ENCODE results near the gene TRPC1. TPM values are rescaled to one million over a fixed set of nuclear protein-coding genes. Genes with fewer than 3 reads are reported as not detected.

The TRPC1 gene
- total RNA-seq, 1 donor from 2014 or later, result 1.7 TPM

DNA sequence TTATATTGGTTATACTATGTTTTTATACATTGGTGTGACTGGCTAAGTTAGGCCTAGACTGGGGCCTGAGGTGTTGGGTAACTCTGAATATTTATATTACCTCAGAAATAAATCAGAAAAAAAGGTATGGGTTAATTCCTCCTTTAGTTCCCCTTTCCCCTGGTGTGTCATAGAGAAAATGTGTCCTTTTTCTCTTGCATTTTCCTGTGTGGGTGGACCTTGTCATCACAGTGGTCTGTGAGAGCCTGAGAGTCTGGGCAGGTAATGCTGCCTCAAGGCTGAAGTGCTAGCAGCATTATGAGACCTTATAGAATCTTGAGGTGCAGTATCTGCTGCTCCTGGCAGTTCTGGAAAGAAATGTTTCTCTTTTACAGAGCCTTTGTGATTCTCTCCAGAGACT, 95.3 kb downstream of the TRPC1 start:
- H3K4me3 Mint-ChIP-seq, result no peak overlapping the region
- H3K4me1 Mint-ChIP-seq, result no peaks in the 10 kb centered on the region
- no peaks in the 10 kb centered on the region for H3K9me3 Mint-ChIP-seq
- no peaks in the 10 kb centered on the region for H3K36me3 Mint-ChIP-seq (ENCODE audit: low read depth)
- H3K27me3 Mint-ChIP-seq, result peaks cover 23% of the 10 kb centered on the region
- no peak for DNase-seq
- intact Hi-C loops (cut with micrococcal nuclease), result no loop called here
- no peak overlapping the region for H3K27ac Mint-ChIP-seq

DNA sequence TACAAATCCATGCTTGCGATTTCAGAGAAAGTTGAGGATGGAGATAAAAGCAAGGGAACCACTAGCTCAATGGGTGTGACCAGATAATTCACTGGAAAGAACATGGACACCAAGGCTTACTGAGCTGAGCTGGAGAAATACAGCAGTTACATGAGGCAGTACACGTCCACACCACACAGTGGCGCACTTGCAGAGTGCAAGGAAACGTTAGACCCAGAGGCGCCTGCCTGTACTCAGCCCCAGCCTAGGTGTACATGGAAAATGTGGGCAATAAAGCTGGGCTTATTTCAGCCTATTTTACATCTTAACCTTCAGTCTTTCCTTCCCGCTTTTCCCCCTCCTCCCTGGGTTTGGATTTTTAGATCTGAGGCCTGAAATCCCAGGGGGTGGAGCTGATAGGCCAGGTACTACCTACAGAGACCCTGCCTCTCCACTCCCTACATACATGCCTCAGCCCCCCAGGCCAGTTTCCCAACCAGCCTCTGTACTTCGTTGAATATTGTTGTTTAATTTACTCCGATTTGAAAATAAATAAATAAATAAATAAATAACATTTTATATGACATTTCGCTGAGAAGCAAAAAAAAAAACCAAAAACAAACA, 105.0 kb downstream of the TRPC1 start:
- Mint-ChIP-seq H3K4me3 (no peak overlapping the region), H3K9me3 (no peaks in the 10 kb centered on the region), H3K36me3 (ENCODE audit: low read depth) (no peaks in the 10 kb centered on the region), H3K4me1 (no peaks in the 10 kb centered on the region), H3K27ac (no peak overlapping the region), H3K27me3 (peaks cover 12% of the 10 kb centered on the region)
- peak; percentile 90 for DNase-seq
- intact Hi-C loops (cut with micrococcal nuclease), result loop anchor here (1.0 to 2.0 kb wide), 2 partner anchors 158 to 166 kb away; no protein-coding TSS in a partner anchor

DNA sequence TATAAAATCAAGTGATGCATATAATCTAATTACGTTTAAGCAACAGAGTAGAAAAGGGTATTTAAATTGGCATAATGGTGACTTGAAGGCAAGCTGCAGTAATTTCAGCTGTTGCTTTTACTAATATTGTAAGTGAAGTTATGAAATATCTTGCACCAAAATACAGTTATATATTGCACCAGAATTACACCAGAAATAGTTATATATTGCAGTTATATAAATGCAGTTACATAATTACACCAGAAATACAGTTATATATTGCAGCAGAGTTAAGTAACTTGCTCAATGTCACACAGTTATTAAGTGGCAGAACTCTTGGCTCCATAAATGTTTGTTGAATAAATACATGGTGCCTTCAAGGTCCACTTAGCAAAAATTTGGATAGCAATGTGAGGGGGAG, 113.7 kb downstream of the TRPC1 start:
- Mint-ChIP-seq H3K4me1 (no peaks in the 10 kb centered on the region), H3K9me3 (no peaks in the 10 kb centered on the region), H3K27ac (no peak overlapping the region), H3K4me3 (no peak overlapping the region), H3K36me3 (ENCODE audit: low read depth) (no peaks in the 10 kb centered on the region), H3K27me3 (peaks cover 31% of the 10 kb centered on the region)
- no peak for DNase-seq
- intact Hi-C loops (cut with micrococcal nuclease), result no loop called here

DNA sequence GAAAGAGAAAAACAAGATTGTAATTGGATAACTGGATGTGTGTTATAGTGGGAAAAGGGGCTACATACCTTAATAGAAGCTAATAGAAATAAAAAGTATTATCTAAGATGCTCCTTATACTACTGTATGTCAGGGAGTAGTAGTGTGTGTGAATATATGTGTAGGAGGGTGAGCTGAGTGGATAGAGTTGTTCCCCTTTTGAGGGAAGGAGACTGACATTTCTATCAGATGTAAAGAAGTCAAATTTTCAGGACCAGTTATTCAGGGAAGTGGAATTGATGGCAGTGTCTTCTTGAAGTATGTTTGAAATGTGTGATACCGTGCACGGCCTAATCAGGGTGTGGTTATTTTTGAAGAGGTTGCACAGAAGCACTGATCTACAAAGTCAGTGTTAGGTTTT, 116.0 kb downstream of the TRPC1 start:
- Mint-ChIP-seq H3K27ac (no peak overlapping the region), H3K4me3 (no peak overlapping the region), H3K36me3 (ENCODE audit: low read depth) (no peaks in the 10 kb centered on the region), H3K27me3 (peaks cover 31% of the 10 kb centered on the region), H3K4me1 (peaks cover 2% of the 10 kb centered on the region), H3K9me3 (no peaks in the 10 kb centered on the region)
- DNase-seq, result peak; percentile 9
- intact Hi-C loops (cut with micrococcal nuclease), result no loop called here

DNA sequence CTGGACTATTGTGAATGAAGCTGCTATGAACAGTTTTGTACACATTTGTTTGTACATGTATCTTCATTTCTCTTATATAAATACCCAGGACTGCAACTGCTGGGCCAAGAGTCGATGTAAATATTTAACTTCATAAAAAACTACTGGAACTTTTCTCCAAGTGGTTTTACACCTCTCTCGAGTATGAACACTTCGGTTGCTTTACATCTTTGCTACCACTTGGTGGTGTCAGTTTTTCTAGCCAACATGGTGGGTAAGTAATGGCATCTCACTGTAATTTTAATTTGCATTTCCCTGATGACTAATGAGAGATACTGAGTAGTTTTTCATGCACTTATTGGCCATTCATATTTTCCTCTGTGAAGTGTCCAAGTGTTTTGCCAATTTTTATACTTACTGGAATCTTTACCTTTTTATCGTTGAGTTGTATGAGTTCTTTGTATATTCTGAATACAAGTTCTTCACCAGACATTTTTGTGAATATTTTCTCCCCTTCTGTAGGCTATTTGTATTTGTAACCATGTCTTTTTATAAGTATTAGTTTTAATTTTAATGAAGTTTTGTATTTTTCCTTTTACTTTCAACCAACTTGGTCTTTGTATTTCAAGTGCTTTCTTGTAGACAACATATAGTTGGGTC, 120.6 kb downstream of the TRPC1 start:
- no peaks in the 10 kb centered on the region for H3K36me3 Mint-ChIP-seq (ENCODE audit: low read depth)
- H3K27ac Mint-ChIP-seq, result no peak overlapping the region
- H3K4me1 Mint-ChIP-seq, result peaks cover 2% of the 10 kb centered on the region
- intact Hi-C loops (cut with micrococcal nuclease), result no loop called here
- peaks cover 13% of the 10 kb centered on the region for H3K27me3 Mint-ChIP-seq
- H3K4me3 Mint-ChIP-seq, result no peak overlapping the region
- DNase-seq, result peak; percentile 58
- H3K9me3 Mint-ChIP-seq, result no peaks in the 10 kb centered on the region

DNA sequence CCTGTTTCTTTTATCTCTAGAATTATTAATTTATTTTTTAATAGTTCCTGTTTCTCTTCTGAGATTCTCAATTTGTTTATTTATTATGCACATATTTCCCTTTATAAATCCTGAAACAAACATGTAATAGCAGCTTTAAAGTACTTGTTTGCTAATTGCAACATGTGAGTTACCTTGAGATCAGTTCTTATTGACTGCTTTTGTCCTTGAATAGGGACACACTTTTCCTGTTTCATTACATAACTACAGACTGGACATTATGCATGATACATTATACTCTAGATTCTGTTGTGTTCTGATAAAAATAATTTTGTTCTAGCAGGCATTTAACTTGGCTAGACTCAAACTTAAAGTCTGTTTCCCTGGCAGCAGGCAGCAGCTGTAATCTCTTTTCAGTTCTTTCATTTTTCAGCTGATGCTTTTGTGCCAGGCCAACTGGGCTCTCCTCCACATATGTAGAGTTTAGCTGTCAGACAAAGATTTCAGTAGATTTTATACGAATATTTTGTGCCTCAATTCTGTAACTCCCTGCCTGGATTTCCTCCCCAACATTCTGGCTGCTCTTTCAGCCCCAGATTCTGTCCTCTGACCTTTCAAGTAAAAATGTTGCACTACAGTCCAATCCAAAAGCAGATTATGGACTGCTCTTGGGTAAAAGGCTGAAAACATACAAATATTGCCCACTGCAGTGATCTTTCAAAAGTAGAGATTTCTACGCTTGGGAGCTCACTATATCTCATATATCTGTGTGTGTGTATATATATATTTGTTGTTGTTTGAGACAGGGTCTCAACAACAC, 123.1 kb downstream of the TRPC1 start:
- Mint-ChIP-seq H3K27me3 (peaks cover 10% of the 10 kb centered on the region), H3K4me1 (peaks cover 2% of the 10 kb centered on the region), H3K36me3 (ENCODE audit: low read depth) (no peaks in the 10 kb centered on the region), H3K4me3 (no peak overlapping the region), H3K27ac (no peak overlapping the region), H3K9me3 (no peaks in the 10 kb centered on the region)
- intact Hi-C loops (cut with micrococcal nuclease), result no loop called here
- DNase-seq, result peak; percentile 45

DNA sequence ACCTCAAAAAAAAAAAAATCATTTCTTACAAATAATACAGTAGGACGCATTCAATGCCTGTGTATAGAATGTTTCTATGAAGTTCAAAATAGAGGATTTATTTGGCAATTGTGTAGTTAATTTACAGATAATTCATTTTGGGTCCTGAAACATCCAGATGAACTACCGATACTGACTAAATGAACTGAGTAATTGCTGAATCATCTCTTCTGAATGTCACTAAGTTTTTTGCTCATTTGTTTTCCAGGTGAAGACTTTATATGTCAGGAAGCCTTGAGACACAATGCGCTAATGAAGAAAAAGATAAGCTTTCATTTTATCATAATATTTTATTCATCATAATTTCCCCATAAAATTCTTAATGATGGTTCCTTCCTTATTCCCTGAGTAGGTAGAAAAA, 125.3 kb downstream of the TRPC1 start:
- H3K9me3 Mint-ChIP-seq, result no peaks in the 10 kb centered on the region
- DNase-seq, result no peak
- H3K4me1 Mint-ChIP-seq, result peaks cover 2% of the 10 kb centered on the region
- intact Hi-C loops (cut with micrococcal nuclease), result no loop called here
- no peaks in the 10 kb centered on the region for H3K36me3 Mint-ChIP-seq (ENCODE audit: low read depth)
- peaks cover 3% of the 10 kb centered on the region for H3K27me3 Mint-ChIP-seq
- no peak overlapping the region for H3K4me3 Mint-ChIP-seq
- no peak overlapping the region for H3K27ac Mint-ChIP-seq

DNA sequence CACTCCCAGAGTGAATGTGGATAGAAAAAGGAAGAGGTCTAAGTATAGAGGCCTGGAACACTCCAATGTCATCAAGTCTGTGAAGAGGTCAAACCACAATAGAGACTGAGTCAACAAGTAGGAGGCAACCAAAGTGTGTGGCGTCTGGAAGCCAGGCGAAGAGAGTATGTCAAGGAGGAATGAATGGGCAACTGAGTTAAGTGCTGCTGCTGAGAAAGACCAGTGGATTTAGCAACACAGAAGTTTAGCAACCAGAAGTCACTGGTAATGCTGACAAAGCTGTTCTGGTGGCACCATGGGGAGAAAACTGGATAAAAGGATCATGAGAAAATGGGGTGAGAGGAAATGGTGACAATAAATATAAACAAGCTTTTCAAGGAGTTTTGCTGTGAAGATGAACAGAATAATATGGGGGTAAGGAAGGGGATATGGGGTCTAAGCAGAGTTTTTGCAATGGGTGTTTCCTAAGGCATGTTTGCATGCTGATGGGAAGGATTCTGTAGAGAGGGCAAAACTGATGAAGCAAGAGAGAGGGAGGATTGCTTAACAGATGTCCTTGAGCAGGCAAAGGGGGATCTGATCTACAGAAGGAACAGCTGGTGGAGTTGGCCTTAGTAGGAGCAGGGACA, 126.7 kb downstream of the TRPC1 start:
- Mint-ChIP-seq H3K4me3 (no peak overlapping the region), H3K9me3 (no peaks in the 10 kb centered on the region), H3K36me3 (ENCODE audit: low read depth) (no peaks in the 10 kb centered on the region), H3K27ac (no peak overlapping the region), H3K4me1 (no peaks in the 10 kb centered on the region), H3K27me3 (peaks cover 8% of the 10 kb centered on the region)
- DNase-seq, result peak; percentile 53
- intact Hi-C loops (cut with micrococcal nuclease), result no loop called here

DNA sequence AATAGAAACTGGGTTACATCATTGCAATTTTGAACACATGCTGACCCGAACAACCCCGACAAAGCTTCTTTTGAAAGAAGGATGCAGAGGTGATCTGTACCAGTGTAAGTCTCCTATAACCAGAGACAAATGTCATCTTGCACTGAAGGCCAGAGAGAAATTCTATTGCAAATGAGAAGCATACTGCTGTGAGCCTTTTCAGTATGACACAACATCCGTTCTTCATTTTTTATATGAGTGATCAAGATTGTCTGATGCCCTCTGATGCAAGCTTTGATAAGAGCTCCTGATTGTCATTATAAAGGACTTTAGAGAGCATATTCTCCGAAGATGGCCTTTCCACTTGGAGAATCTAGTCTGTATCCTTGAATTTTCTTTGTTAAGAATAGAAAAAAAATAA, 128.2 kb downstream of the TRPC1 start:
- H3K4me1 Mint-ChIP-seq, result no peaks in the 10 kb centered on the region
- peak; percentile 18 for DNase-seq
- H3K27me3 Mint-ChIP-seq, result peaks cover 10% of the 10 kb centered on the region
- no peaks in the 10 kb centered on the region for H3K36me3 Mint-ChIP-seq (ENCODE audit: low read depth)
- H3K9me3 Mint-ChIP-seq, result no peaks in the 10 kb centered on the region
- H3K27ac Mint-ChIP-seq, result no peak overlapping the region
- intact Hi-C loops (cut with micrococcal nuclease), result no loop called here
- no peak overlapping the region for H3K4me3 Mint-ChIP-seq

DNA sequence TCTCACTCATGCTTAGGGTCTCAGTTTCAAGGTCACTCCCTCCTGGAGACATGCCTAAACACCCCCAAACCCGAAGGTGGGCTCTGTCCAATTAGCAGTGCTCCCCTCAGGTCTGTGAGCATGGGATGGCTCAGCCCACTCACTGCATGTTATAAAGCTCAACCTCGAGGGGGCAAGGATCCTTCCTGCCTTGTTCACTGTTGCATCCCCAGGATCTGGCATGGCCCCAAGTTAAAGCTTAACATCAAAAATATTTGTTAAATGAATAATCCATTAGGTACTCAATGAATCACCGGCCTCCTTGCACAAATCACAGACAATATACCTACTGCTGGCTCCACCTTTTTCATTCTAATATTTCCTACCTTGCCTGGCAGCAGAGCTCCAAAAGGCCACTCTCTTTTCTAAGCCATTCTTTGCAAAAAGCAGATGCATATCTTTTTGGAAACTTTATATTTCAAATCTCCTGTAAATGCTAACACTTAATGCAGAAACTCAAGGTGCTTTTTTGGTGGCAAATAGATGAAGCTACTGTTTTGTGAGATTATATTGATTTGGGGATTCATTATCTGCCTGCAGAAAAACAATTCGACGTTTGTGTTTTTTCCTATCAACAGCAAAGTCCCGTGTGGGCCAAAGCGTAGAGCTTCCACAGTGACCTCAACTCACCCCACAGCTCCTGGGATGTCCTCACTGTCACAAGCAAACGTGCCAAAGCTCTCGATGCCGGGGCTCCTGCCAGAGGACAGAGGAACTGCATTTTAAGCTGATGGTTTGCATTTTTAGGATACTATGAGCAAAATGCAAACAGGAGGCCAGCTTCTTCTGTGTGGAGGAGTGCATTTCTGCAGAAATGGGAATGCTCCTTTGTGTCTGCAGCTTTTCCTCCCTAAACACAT, 129.7 kb downstream of the TRPC1 start:
- Mint-ChIP-seq H3K27me3 (peaks cover 12% of the 10 kb centered on the region), H3K9me3 (no peaks in the 10 kb centered on the region), H3K4me1 (no peaks in the 10 kb centered on the region), H3K36me3 (ENCODE audit: low read depth) (no peaks in the 10 kb centered on the region), H3K4me3 (no peak overlapping the region), H3K27ac (no peak overlapping the region)
- intact Hi-C loops (cut with micrococcal nuclease), result no loop called here
- peak; percentile 34 for DNase-seq

DNA sequence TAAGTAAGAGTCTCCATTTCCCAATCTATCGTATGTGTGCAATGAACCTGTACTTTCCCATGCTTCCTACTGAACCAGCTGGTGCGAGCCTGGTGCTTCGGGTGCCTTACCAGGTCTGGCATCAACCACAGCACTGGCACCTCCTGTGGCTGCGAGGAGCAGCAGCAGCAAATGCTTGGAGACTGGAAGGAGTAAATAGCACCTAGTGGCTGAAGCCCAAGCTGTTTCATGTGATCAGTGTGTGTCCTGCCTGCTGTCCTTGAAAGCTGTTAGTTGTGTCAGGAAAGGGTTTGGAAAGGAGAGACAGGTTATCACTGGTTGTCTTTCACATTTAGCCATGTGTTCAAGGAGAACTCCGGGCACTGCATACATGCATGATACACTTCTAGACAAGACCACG, 133.2 kb downstream of the TRPC1 start:
- intact Hi-C loops (cut with micrococcal nuclease), result no loop called here
- Mint-ChIP-seq H3K4me1 (no peaks in the 10 kb centered on the region), H3K9me3 (no peaks in the 10 kb centered on the region), H3K4me3 (no peak overlapping the region), H3K27me3 (peaks cover 25% of the 10 kb centered on the region), H3K27ac (no peak overlapping the region), H3K36me3 (ENCODE audit: low read depth) (no peaks in the 10 kb centered on the region)
- DNase-seq, result peak; percentile 50

Measured in activated CD4-positive, alpha-beta T cell treated with anti-CD3 and anti-CD28 coated beads, Interleukin-2, amount 10 ng/mL, durations not matched to agents 24 days and 14 days (primary cell).